Measurements from ENCODE around the gene OR8D4.

OR8D4 gene

DNA sequence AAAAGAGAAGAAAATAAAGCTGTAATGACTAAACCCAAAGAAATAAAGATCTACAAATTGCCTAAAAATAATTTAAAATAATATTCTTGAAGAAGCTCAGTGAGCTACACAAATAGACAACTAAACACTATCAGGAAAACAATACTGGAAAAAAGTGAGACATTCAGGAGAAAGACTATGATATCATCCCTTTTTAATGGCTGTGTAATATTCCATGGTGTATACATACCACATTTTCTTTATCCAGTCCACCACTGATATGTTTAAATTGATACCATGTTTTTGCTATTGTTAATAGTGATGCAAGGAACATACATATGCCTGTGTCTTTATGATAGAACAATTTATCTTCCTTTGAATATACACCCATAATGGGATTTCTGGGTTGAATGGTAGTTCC, 54.8 kb downstream of the OR8D4 start:
- Histone ChIP-seq H3K4me2 (ENCODE audit: insufficient read depth, low read length, poor library complexity, severe bottlenecking) (no peak overlapping the region), H3K9ac (ENCODE audit: low read depth, low read length, poor library complexity) (no peak overlapping the region), H2BK5ac (ENCODE audit: low read length) (no peak overlapping the region), H3K23ac (ENCODE audit: low read depth, low read length, poor library complexity) (no peak overlapping the region), H2AK5ac (ENCODE audit: low read depth, low read length) (no peak overlapping the region), H3K4ac (ENCODE audit: low read length) (no peak overlapping the region), H3K18ac (ENCODE audit: low read length) (no peak overlapping the region), H3K4me3 (ENCODE audit: low read length in 2 of 2) (no peak overlapping the region), H4K8ac (ENCODE audit: low read depth, low read length) (no peak overlapping the region), H2BK120ac (ENCODE audit: low read depth, low read length) (no peak overlapping the region), H2BK15ac (ENCODE audit: low read length) (no peak overlapping the region), H3K36me3 (replicated peaks in 1 of 2; ENCODE audit: control insufficient read depth in 2 of 2, insufficient read depth in 2 of 2, low read length in 2 of 2) (no peaks in the 10 kb centered on the region), H3K27me3 (ENCODE audit: control insufficient read depth in 3 of 3, insufficient read depth in 3 of 3, low read depth in 1 of 3, low read length in 3 of 3) (no peaks in the 10 kb centered on the region), H3K79me1 (ENCODE audit: low read depth, low read length) (no peaks in the 10 kb centered on the region), H3K4me1 (ENCODE audit: control insufficient read depth in 2 of 2, insufficient read depth in 1 of 2, low read depth in 1 of 2, low read length in 2 of 2) (no peaks in the 10 kb centered on the region), H3K14ac (ENCODE audit: low read length) (no peak overlapping the region), H4K91ac (ENCODE audit: low read depth, low read length, poor library complexity) (no peak overlapping the region), H3K9me3 (replicated peaks in 1 of 2; ENCODE audit: control insufficient read depth in 2 of 2, insufficient read depth in 1 of 2, low read depth in 1 of 2, low read length in 2 of 2) (no peaks in the 10 kb centered on the region), H2AFZ (ENCODE audit: low read length) (no peak overlapping the region), H3K27ac (replicated peaks; ENCODE audit: low read length) (no peak overlapping the region), H2BK12ac (ENCODE audit: low read length) (no peak overlapping the region)
- DNase-seq (ENCODE audit: low spot score): no peak

Measured in neuronal stem cell (in vitro differentiated cells).